K562 (cell line): ENCODE data around the gene EYA4. TPM values are rescaled to one million over a fixed set of nuclear protein-coding genes. Genes with fewer than 3 reads are reported as not detected.

ENCODE experiments used
- ATAC-seq: fragments of 200-7000 bp; cut with Tn5 transposase; 3 replicates; pipeline ENCODE4 v1.9.1; 2020; ENCODE audit warnings: moderate library complexity
- BruUV-seq: library from RNA; stranded (reverse); fragments of 400-500 nt; replicated peaks from 2 replicates; lab custom pipeline; 2021; lab: Mats Ljungman, UMichigan
- CTCF ChIA-PET: fragments of 300-600 bp; formaldehyde crosslinking; extraction: SDS; loops from one replicate; lab custom pipeline; 2021; ENCODE audit warnings: low intra/inter-chr PET ratio; lab: Yijun Ruan, JAX
- POLR2A ChIA-PET: fragments of 300-600, 350-650 bp; sonication (Branson Sonifier 250); formaldehyde crosslinking; extraction: SDS; loops from one replicate; lab custom pipeline; 2021; ENCODE audit warnings: antibody characterized with exemption, inconsistent platforms; lab: Yijun Ruan, JAX
- DNase-seq, 4 experiments: peaks; one replicate each; pipeline versions ENCODE4 v3.0.0 to v3.0.0-alpha.2; 2011 to 2018; ENCODE audit warnings: low spot score in 3 of 4, mixed read lengths in 3 of 4; ENCODE audit errors: extremely low read depth in 1 of 4
- FAIRE-seq: peaks from 2 replicates; lab custom pipeline; 2011; peaks lifted over from hg19 to GRCh38; lab: Jason Lieb, UNC
- H2AFZ ChIP-seq: 2 replicates; pipeline ENCODE4 v1.6.0; 2011; ENCODE audit warnings: low read depth, low read length, control low read depth, inconsistent platforms
- H3K27ac ChIP-seq: fragments of 200-600 bp; 3 replicates; pipeline ENCODE4 v1.8.0; 2011; ENCODE audit warnings: low read depth, mild to moderate bottlenecking, control low read depth, inconsistent platforms, low read length, moderate library complexity, mixed read lengths; ENCODE audit errors: extremely low read depth
- H3K27me3 ChIP-seq, 2 experiments: fragments of 300-600 bp in 1 of 2; 2 replicates in 1 of 2; 3 replicates in 1 of 2; pipeline versions ENCODE4 v1.6.0 to v1.8.0; 2011; ENCODE audit warnings: inconsistent platforms in 2 of 2, low read length in 2 of 2, mild to moderate bottlenecking in 1 of 2, mixed read lengths in 1 of 2, moderate library complexity in 1 of 2; ENCODE audit not compliant: control insufficient read depth in 2 of 2, insufficient read depth in 2 of 2
- H3K36me3 ChIP-seq: fragments of 300-600 bp; 3 replicates; pipeline ENCODE4 v1.8.0; 2011; ENCODE audit warnings: mild to moderate bottlenecking, low read length, inconsistent platforms; ENCODE audit not compliant: control insufficient read depth, insufficient read depth
- H3K4me1 ChIP-seq, 2 experiments: fragments of 200-600 bp in 1 of 2; replicated peaks in 1 of 2; 2 replicates in 1 of 2; 3 replicates in 1 of 2; pipeline versions ENCODE4 v1.5.1 to v1.8.0; 2011; ENCODE audit warnings: inconsistent platforms in 2 of 2, low read length in 2 of 2, mild to moderate bottlenecking in 1 of 2, mixed read lengths in 1 of 2, moderate library complexity in 1 of 2; ENCODE audit not compliant: control insufficient read depth in 2 of 2, insufficient read depth in 2 of 2
- H3K4me2 ChIP-seq: 2 replicates; pipeline ENCODE4 v1.6.1; 2011; ENCODE audit warnings: low read length, control low read depth, inconsistent platforms, mixed read lengths; ENCODE audit not compliant: insufficient read depth
- H3K4me3 ChIP-seq: fragments of 200-600 bp; sonication (generic), shearing (Covaris generic); 2 replicates; pipeline ENCODE4 v1.5.1; 2016; ENCODE audit warnings: control low read depth, inconsistent platforms
- H3K79me2 ChIP-seq: fragments of 200-600 bp; 3 replicates; pipeline ENCODE4 v1.8.0; 2011; ENCODE audit warnings: low read length, inconsistent platforms; ENCODE audit not compliant: control insufficient read depth, insufficient read depth
- H3K9ac ChIP-seq, 2 experiments: 2 replicates each; pipeline versions ENCODE4 v1.6.0 to v1.6.1; 2011; ENCODE audit warnings: low read depth in 2 of 2, low read length in 2 of 2, control low read depth in 1 of 2, inconsistent platforms in 1 of 2, mild to moderate bottlenecking in 1 of 2, mixed read lengths in 1 of 2; ENCODE audit not compliant: insufficient read depth in 1 of 2
- H3K9me1 ChIP-seq: one replicate; pipeline ENCODE4 v1.6.0; 2011; ENCODE audit warnings: inconsistent platforms, mild to moderate bottlenecking, low read length, moderate library complexity; ENCODE audit not compliant: control insufficient read depth, insufficient read depth
- H3K9me3 ChIP-seq: replicated peaks from 2 replicates; pipeline ENCODE4 v1.5.1; 2011; ENCODE audit warnings: low read depth, low read length, inconsistent platforms; ENCODE audit not compliant: control insufficient read depth, insufficient read depth
- H4K20me1 ChIP-seq: replicated peaks from 2 replicates; pipeline ENCODE4 v1.6.1; 2011; ENCODE audit warnings: low read length, inconsistent platforms, mixed read lengths; ENCODE audit not compliant: control insufficient read depth, insufficient read depth
- EP400 ChIP-seq: fragments of 450-650 bp; IDR thresholded peaks from 2 replicates; pipeline ENCODE4 v1.6.1; 2017; ENCODE audit warnings: antibody characterized with exemption, mild to moderate bottlenecking, moderate library complexity
- FUS ChIP-seq: fragments of 200-400 bp; formaldehyde crosslinking; optimal IDR thresholded peaks from 2 replicates; pipeline ENCODE3; 2017; ENCODE audit warnings: low read depth, low read length
- L3MBTL2 ChIP-seq: fragments of 450-650 bp; IDR thresholded peaks from 2 replicates; pipeline ENCODE4 v1.6.1; 2016; ENCODE audit warnings: mild to moderate bottlenecking, moderate library complexity
- MTA2 ChIP-seq: fragments of 450-650 bp; IDR thresholded peaks from 2 replicates; pipeline ENCODE4 v1.6.1; 2016; ENCODE audit warnings: low read depth
- MYBL2 ChIP-seq, 2 experiments: fragments of 450-650 bp in 1 of 2; sonication (generic) in 1 of 2; formaldehyde crosslinking in 1 of 2; IDR thresholded peaks; 2 replicates each; pipeline versions ENCODE4 v1.6.1 to v1.8.1; 2017 to 2022; ENCODE audit warnings: borderline replicate concordance in 1 of 2, inconsistent platforms in 1 of 2, low read depth in 1 of 2, mild to moderate bottlenecking in 1 of 2, missing genetic modification reagents in 1 of 2, moderate library complexity in 1 of 2
- RBM17 ChIP-seq: fragments of 200-400 bp; formaldehyde crosslinking; IDR thresholded peaks from 2 replicates; pipeline ENCODE4 v1.6.1; 2017; ENCODE audit warnings: low read depth, mild to moderate bottlenecking, low read length, borderline replicate concordance
- SRSF7 ChIP-seq: fragments of 200-400 bp; formaldehyde crosslinking; optimal IDR thresholded peaks from 2 replicates; pipeline ENCODE3; 2017; ENCODE audit warnings: mild to moderate bottlenecking, low read depth, low read length
- SRSF9 ChIP-seq: fragments of 200-400 bp; formaldehyde crosslinking; IDR thresholded peaks from 2 replicates; pipeline ENCODE4 v1.6.1; 2017; ENCODE audit warnings: low read depth, low read length, borderline replicate concordance
- TFE3 ChIP-seq: fragments of 450-650 bp; formaldehyde crosslinking; IDR thresholded peaks from 2 replicates; pipeline ENCODE4 v1.4.0; 2020; ENCODE audit warnings: mild to moderate bottlenecking, mixed read lengths
- TRIM28 ChIP-seq: fragments of 450-650 bp; IDR thresholded peaks from 2 replicates; pipeline ENCODE4 v1.6.1; 2017
- ZNF134 ChIP-seq: fragments of 250-450 bp; sonication (Bioruptor Pico); conservative IDR thresholded peaks from 2 replicates; pipeline ENCODE4 v1.4.0; 2020
- ZNF197 ChIP-seq: fragments of 200-800 bp; sonication (Bioruptor generic); IDR thresholded peaks from 2 replicates; pipeline ENCODE4 v1.6.1; 2016; ENCODE audit warnings: low read depth, missing genetic modification characterization, missing compliant biosample characterization
- ZNF277 ChIP-seq: fragments of 250-450 bp; sonication (Bioruptor Pico); IDR thresholded peaks from 2 replicates; pipeline ENCODE4 v1.8.0; 2022; ENCODE audit warnings: inconsistent platforms, mild to moderate bottlenecking, moderate library complexity, borderline replicate concordance
- ZNF696 ChIP-seq: fragments of 250-450 bp; sonication (Bioruptor Pico); conservative IDR thresholded peaks from 2 replicates; pipeline ENCODE4 v1.4.0; 2020; ENCODE audit warnings: mild to moderate bottlenecking, moderate library complexity
- WGBS: fragments of 100-300 bp; shearing (Covaris generic); methylation state at CpG from one replicate; pipeline ENCODE4 v1.1.6; 2016; ENCODE audit warnings: low coverage, mixed read lengths; ENCODE audit not compliant: insufficient coverage; ENCODE audit errors: missing lambda C conversion rate; 5-methylcytosine and 5-hydroxymethylcytosine counted together
- in situ Hi-C: fragments of 300-500 bp; cut with MboI; formaldehyde crosslinking; loops from 4 replicates; pipeline ENCODE4 v1.15.0; 2018; ENCODE audit warnings: inconsistent platforms, mixed read lengths
- intact Hi-C: fragments of 100-400 bp; cut with micrococcal nuclease; formaldehyde crosslinking; loops from 2 replicates; pipeline ENCODE4 v1.14.2; 2022
- polyA plus RNA-seq, 8 experiments: library from polyadenylated mRNA; depleted of rRNA in 4 of 8; stranded (reverse) in 5 of 8; unstranded in 3 of 8; fragments of >200 nt; fragmentation: Nextera tagmentation in 2 of 8; fragmentation: Illumina TruSeq in 1 of 8; extraction: Ambion mirVana in 2 of 8; extraction: Trizol in 1 of 8; gene quantifications; 2 replicates each; pipeline versions ENCODE4 v1.2.1 to v1.2.3, GENCODE V29; 2011 to 2014; ENCODE audit warnings: inconsistent platforms in 1 of 8, missing spikeins in 1 of 8
- total RNA-seq, 7 experiments: library from RNA; depleted of rRNA in 6 of 7; stranded (reverse); fragments of >200 nt in 6 of 7; fragmentation: Illumina TruSeq in 2 of 7; extraction: Trizol in 2 of 7; gene quantifications; 2 replicates each; pipeline versions ENCODE4 v1.2.1 to v1.2.3, GENCODE V29; 2011 to 2021; ENCODE audit warnings: low replicate concordance in 1 of 7
- TF ChIP-seq, protein P1 (sequence below): sonication (generic); formaldehyde crosslinking; IDR thresholded peaks from 2 replicates; pipeline ENCODE4 v1.8.1; 2023; ENCODE audit warnings: mild to moderate bottlenecking, missing genetic modification reagents

The EYA4 gene
- total and polyA plus RNA-seq, 9 of the 15 experiments (the other 6 are each of a cell fraction or from before 2014, with no cell fraction given) = 0.03 to 0.04 TPM; not detected in 7

GRCh38 chr6:133242637-133243585, 1.8 kb downstream of the EYA4 start:
- Histone ChIP-seq H2AFZ (no peak overlapping the region), H3K9me3 (no peaks in the 10 kb centered on the region), H3K36me3 (no peaks in the 10 kb centered on the region), H3K9me1 (no peaks in the 10 kb centered on the region), H3K27me3 (no peaks in the 10 kb centered on the region; a peak in 1 of 5 replicates), H3K4me1 (no peaks in the 10 kb centered on the region; a peak in 1 of 5 replicates), H3K79me2 (no peaks in the 10 kb centered on the region), H3K27ac (no peak overlapping the region), H3K4me3 (no peak overlapping the region), H3K4me2 (no peak overlapping the region), H3K9ac (no peak overlapping the region), H4K20me1 (no peaks in the 10 kb centered on the region)
- ATAC-seq = no peak
- no peak for FAIRE-seq
- POLR2A ChIA-PET = no interaction called here
- DNase-seq = no peak
- WGBS = 4% methylated on average over 31 of the region's 36 CpGs
- intact Hi-C loops (no loop called here), in situ Hi-C loops (no loop called here)
- BruUV-seq = no TSS peak
- CTCF ChIA-PET = no interaction called here
- TF ChIP-seq TFE3 (CRISPR knock-in tag) (no peak), ZNF197 (CRISPR knock-in tag) (no peak), MYBL2 (IDR thresholded peaks at IDR 0.05; ENCODE audit: low read depth) (no peak), MYBL2 (CRISPR knock-in tag; IDR thresholded peaks at IDR 0.05; ENCODE audit: borderline replicate concordance) (no peak), SRSF9 (no peak), ZNF134 (CRISPR knock-in tag) (no peak), ZNF696 (no peak), L3MBTL2 (no peak), ZNF277 (CRISPR knock-in tag) (no peak), RBM17 (no peak), SRSF7 (no peak), MTA2 (no peak), TRIM28 (no peak), FUS (no peak), EP400 (no peak)
- TF ChIP-seq, protein P1, sequence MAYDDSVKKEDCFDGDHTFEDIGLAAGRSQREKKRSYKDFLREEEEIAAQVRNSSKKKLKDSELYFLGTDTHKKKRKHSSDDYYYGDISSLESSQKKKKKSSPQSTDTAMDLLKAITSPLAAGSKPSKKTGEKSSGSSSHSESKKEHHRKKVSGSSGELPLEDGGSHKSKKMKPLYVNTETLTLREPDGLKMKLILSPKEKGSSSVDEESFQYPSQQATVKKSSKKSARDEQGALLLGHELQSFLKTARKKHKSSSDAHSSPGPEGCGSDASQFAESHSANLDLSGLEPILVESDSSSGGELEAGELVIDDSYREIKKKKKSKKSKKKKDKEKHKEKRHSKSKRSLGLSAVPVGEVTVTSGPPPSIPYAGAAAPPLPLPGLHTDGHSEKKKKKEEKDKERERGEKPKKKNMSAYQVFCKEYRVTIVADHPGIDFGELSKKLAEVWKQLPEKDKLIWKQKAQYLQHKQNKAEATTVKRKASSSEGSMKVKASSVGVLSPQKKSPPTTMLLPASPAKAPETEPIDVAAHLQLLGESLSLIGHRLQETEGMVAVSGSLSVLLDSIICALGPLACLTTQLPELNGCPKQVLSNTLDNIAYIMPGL (CRISPR knock-in tag) = no peak
